SK-N-SH (cell line): Measurements from ENCODE around the gene FNDC1.

Source experiments
- FOXM1 ChIP-seq: IDR thresholded peaks from 2 replicates; pipeline ENCODE4 v1.4.0; 2012; ENCODE audit warnings: low read depth, mild to moderate bottlenecking
- USF2 ChIP-seq: fragments of 150-350 bp; IDR thresholded peaks from 2 replicates; pipeline ENCODE4 v1.6.1; 2017; ENCODE audit warnings: antibody characterized with exemption, low read length, low read depth, borderline replicate concordance

- TF ChIP-seq FOXM1, result no peak
- no peak for TF ChIP-seq USF2
Observed at GRCh38 chr6:159126590-159126989, 42.6 kb upstream of the FNDC1 start.
